OCI-LY7 (cell line): ENCODE results near the gene ANXA4.

ENCODE experiments used
- CTCF ChIP-seq: fragments of 200-600 bp; sonication (generic); conservative IDR thresholded peaks from 2 replicates; pipeline ENCODE4 v1.5.1; 2014; ENCODE audit warnings: mild to moderate bottlenecking, antibody characterized with exemption, low read length, moderate library complexity, mixed read lengths
- EZH2phosphoT487 ChIP-seq: fragments of 200-600 bp; sonication (generic); IDR thresholded peaks from 2 replicates; pipeline ENCODE4 v1.6.1; 2018; ENCODE audit warnings: low read depth, borderline replicate concordance, mild to moderate bottlenecking, mixed run types, antibody characterized with exemption, low read length, moderate library complexity, mixed read lengths

DNA sequence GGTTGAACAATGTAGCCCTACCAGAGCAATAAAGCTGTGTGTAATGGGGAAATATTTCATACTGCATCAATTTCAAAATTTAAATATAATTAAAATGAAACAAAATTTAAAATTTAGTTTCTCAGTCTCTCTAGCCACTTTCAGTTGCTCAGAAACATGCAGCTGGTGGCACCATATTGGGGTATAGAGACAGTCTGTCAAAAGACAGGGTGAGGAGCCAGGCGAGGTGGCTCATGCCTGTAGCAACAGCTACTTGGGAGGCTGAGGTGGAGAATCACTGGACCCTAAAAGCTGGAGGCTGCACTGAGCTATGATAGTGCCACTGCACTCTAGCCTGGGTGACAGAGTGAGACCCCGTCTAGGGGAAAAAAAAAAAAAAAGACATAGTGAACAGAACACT lies 20.1 kb downstream of the ANXA4 start:
- no peak for TF ChIP-seq EZH2phosphoT487
- TF ChIP-seq CTCF, result no peak
